GM19099 (cell line): ENCODE data around the gene FLRT2.

Source experiments
- POLR2A ChIP-seq: IDR thresholded peaks from 3 replicates; pipeline ENCODE4 v1.6.1; 2011; ENCODE audit warnings: low read depth; ENCODE audit not compliant: insufficient read length; ENCODE audit errors: extremely low read depth

Gene FLRT2

DNA sequence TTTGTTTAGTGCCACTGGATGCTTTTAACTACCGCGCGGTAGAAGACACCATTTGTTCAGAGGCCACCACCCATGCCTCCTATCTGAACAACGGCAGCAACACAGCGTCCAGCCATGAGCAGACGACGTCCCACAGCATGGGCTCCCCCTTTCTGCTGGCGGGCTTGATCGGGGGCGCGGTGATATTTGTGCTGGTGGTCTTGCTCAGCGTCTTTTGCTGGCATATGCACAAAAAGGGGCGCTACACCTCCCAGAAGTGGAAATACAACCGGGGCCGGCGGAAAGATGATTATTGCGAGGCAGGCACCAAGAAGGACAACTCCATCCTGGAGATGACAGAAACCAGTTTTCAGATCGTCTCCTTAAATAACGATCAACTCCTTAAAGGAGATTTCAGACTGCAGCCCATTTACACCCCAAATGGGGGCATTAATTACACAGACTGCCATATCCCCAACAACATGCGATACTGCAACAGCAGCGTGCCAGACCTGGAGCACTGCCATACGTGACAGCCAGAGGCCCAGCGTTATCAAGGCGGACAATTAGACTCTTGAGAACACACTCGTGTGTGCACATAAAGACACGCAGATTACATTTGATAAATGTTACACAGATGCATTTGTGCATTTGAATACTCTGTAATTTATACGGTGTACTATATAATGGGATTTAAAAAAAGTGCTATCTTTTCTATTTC is 93.2 kb downstream of the FLRT2 start:
- TF ChIP-seq POLR2A = no peak

DNA sequence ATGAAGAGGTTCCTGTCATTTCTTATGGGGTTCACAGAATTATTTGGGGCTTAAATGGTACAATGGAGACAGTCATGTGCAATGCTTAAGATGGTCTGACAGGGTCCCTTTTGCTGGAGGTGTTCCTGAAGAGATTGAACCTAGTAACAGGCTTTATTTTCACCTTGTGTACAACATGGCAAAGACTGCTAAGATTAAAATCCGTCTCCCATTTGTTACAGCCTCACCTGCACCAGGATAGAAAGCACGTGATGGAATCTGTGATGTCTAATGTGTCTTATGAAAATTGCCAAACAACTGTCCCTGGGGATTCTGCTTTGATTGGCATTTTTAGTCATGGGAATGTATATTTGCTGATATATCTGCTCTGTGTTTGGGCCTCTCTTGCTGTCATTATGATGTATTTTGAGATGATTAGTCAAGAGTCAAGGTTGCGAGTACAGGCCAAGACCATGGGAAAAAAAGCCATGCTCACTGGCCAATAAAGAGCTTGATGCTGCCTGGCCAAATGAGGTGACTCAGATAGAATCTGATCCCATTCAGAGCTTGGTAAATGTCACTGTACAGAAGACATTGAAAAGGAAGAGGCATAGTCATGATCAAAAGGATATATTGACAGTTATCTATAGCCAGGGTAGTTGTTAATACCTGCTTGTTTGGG is 96.1 kb downstream of the FLRT2 start:
- no peak for TF ChIP-seq POLR2A

DNA sequence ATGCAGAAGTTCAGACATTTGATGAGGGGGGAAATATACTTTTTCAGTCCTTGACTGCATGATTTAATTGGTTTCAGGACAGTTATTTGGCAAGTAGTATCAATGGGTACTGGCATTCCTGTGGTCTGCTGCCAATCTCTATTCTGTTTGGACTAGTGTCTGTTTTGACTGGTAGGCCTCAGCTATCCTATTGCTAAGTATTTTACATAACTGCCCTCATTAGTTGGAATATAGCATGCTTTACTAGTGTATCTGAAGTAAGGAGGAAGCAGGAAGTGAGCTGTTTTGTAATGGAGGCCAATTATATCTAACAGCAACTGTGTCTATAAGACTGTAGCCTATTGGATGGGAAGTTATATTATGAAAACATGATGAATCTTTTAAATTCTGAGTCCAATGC is 104.3 kb downstream of the FLRT2 start:
- no peak for TF ChIP-seq POLR2A

DNA sequence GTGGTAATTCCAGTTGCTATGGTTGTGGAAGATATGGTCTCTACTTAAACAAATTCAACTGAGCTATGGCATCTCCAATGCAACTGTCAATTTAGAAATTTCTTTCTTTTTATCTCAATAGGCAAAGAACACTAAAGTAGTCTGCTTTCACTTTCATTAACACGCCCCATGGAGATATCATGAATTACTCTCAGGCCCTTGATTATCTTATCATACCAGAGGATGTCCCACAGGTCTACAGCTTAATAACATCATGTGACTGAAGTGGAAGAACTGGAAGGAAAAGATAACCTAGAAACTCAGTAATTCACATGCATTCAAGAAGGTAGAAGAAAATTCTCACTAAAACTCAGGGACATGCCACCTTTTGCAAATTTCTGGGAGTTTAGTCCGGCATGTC is 114.3 kb downstream of the FLRT2 start:
- TF ChIP-seq POLR2A = no peak

DNA sequence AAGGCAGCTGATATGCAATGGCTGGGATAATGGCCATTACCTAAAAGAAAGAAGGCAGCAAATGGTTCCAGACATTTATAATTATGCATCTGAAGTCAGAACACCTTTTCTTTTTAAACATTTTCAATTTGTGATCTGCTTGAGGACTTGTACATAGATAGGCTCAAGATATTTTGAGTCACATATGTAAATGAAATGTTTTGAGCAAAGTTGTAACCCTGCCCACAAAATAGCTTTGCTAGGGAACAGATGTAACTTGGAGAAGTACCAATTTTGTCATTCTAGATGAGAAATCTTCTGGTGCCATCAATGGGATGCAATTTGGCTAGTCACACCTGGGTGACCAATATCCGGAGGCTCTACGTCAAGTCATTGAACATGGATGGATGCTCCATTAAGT is 123.1 kb downstream of the FLRT2 start:
- TF ChIP-seq POLR2A = no peak

DNA sequence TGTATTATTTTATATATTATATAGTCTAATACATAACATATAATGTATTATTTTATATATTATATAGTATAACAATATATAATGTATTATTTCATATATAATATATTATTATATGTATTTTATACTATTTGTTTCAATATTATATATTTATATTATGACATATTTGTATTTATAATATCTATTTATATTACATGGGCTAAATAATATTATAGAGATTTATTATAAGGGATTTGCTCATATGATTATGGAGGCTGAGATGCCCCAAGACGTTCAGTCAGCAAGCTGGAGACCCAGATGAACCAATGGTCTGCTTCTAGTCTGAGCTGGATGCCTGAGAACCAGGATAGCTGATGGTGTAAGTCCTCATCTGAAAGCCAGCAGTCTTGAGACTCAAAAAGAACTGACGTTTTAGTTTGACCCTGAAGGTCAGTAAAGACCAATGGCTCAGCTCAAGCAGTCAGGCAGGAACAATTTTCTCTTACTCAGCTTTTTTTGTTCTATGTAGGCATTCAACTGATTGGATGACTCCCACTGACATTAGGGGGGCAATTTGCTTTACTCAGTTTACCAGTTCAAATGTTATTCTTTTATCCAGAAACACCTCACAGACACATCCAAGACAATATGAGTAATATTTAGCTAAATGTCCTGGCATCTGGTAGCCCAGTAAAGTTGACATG is 130.4 kb downstream of the FLRT2 start:
- TF ChIP-seq POLR2A = no peak

DNA sequence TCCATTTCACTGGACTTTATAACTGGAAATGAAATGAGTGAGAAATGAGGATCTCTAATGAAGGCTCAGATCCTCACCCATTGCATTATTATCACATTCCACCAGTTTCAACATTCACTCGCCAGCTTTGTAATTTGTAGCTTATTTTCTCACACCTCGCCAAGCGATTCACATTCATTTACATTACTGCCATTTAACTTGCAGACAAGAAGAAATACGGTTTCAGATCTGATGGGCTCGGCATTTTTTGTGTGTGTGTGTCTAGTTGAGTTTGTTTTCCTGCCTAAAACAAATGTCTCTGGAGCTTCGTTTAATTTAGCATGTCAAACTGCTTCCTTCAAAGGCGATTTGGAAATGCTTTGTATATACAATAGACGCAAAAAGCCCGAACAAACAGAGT is 132.2 kb downstream of the FLRT2 start:
- TF ChIP-seq POLR2A = no peak

DNA sequence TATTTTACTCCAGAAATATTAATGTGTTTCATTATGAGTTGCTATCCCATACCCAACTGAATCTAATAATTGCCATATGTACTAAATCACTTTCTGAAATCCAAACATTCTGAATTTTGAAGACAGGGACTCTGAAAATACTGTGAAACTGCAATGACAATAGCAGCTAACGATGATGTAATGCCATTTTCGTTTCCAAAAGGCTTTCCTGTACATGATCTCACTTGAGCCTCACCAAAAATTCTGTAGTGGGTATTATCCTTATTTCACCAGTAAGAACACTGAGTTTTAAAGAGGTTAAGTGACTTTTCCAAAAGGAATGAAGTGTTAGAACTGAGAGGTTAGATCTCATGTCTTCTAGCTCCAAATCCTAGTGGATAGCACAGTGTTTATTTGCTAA is 133.3 kb downstream of the FLRT2 start:
- TF ChIP-seq POLR2A = no peak

DNA sequence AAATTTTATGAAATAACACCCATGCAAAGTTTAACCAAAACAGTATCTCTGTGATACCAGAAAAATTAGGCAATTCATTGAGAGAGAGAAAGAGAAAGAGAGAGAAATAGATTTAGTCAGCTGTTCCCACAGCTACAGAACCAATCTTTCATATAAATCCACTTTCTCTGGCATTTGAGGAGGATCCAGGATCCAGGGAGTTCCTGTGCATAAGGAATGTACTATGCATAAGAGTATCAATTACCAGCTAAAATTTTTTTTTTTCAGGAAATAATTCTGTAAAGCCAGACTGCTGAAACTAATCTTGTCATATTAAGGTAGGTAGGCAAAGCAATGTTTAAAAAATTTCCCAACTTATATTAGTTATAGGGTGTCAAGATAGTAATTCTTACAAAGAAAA is 133.7 kb downstream of the FLRT2 start:
- no peak for TF ChIP-seq POLR2A

DNA sequence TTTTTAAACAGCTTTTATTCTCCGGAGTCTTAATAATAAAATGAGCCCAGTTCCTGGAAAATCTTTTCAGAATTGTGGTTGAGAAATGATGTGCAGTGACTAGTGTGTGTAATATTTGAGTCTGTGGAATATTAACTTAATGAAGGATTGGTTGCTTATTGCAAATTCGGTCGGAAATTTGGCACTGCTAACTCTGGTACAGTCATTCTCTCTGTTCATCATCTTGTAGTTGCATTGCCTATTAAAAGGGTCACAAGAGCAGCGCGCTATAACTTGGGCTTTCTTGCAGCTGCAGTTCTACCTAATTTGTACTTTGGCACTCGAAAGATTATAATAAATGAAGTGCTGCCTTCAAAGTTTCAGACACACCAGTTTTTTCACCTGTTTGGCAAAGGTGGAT is 146.0 kb downstream of the FLRT2 start:
- no peak for TF ChIP-seq POLR2A

DNA sequence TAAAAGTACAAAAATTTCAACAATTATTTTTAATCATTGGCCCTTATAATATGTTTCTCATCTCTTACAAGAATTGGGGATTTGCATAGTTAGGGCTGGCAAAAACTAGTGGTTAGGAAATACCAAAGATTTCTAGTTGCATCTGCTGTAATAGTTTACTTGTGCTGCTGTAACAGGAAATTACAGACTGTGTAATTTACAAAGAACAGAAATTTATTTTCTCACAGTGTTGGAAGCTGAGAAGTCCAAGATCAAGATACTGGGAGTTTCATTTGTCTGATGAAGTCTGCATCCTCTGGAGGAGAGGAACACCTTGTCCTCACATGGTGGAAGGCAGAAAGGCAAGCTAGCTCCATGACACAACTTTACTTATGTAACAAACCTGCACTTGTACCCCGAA is 157.0 kb downstream of the FLRT2 start:
- TF ChIP-seq POLR2A = no peak

DNA sequence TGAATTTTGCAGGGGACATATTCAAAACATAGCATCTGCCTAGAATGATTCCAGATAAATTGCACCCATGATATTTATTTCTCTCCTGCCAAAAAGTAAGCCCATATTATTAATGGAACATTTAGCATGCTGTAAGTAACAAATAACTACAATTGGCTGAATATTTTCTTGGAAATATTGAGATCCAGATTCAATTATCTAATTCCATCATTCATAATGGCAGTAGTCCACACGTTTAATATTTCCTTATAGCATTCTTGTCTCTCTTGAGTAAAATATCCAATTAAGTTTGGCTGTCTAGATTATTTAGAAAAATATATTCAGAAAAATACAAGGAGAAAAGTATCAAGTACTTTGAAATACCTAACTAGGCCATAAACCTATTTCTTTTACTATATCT is 157.5 kb downstream of the FLRT2 start:
- TF ChIP-seq POLR2A = no peak

DNA sequence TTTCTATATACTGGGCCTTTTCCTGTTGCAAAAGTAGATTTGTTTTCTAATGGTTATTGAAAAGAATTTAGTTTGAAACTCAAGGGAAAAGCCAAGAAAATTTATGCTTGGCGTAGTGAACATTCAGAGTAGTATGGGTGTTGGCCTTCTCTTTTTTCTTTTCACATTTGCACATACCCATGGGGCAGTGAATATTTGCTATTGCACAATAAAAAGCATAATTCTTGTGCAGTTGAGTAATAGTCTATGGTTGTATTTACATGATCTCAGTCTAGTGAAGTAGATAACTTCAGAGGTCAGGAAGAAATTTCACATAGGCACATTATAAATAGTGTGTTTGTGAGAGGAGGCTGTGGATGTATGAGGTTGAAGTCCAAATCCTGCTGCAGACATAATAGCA is 158.1 kb downstream of the FLRT2 start:
- TF ChIP-seq POLR2A = no peak

DNA sequence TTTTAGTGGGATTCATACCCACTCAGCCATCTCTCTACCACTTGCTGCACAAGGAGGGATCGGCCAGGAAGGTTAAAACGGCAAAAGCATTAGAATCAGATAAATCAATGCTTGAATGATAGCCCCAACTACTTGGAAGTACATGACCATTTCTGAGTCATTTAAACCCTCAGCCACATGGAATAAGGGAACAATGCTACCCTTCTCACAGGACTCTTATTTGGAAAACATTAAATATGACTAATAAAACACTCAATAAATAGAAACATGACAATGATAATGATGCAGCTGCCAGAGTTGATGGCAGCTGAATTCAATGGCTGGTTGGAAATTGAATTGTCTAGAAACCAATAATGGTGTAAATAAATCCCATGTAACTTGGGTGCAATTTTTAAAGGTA is 165.4 kb downstream of the FLRT2 start:
- TF ChIP-seq POLR2A = no peak

DNA sequence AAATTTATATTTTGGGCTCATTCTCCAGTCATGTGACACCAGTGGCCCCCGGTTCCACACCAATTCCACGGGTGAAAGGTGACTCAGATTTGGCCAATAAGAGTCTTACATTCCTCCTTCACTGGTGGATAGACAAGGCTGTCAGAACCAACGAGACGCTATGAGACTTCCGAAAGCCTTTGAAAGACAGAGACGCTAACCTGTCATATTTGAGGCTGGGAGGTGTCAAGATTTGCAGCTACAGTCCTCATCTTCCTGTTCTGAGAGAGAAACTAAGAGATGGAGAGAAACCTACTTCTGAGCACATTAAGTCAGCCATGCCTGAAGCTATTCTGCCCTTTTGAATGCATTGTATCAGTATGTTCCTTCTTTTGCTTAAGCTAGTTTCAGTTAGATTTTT is 171.2 kb downstream of the FLRT2 start:
- TF ChIP-seq POLR2A = no peak

DNA sequence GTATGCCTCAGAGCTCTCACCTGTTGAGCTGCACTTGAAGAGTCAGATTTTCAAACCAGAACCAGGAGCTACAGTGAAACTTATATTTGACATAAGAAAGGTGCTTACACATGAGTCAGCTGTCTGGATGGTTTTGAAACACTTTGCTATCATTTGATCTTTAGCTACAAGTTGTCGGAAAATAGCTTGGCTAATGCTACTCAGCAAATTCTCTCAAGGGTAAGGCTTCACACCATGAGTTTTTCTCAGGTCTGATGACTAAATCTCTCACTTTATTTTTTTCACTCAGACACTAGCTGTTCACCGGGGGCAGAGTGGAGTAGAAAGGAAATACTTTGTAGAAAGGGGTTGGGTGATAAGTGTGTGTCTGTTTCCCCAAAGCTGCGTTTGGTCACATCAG is 171.8 kb downstream of the FLRT2 start:
- no peak for TF ChIP-seq POLR2A
